ENCODE data around the gene FGGY.
"Not testable (repeated sequence)": the region's sequence is repeated elsewhere in the genome, so short reads cannot be mapped to it uniquely, and the experiment has no call there.

The FGGY gene

GRCh38 chr1:59487335-59488031 lies 190.6 kb downstream of the FGGY start:
- DNase-seq = no peak

DNA sequence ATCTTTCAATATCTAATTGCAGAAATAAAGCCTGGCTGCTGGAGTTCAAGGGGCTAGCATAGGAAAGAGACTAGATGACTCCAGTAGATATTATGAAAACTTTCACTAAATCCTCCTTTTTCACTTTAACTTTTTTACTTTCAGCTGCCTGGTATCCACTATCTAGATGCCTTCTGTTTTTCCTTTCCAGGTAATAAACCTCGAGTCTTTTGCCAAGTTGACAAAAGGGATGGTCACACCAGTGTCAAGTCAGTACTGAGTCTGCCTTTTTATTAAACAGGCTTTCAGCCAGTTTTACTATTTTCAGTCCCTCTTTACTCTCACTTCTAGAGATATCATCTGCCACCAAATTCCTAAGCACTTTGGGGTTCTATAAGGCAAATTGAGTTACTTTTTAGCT lies 195.6 kb downstream of the FGGY start:
- DNase-seq = no peak

DNA sequence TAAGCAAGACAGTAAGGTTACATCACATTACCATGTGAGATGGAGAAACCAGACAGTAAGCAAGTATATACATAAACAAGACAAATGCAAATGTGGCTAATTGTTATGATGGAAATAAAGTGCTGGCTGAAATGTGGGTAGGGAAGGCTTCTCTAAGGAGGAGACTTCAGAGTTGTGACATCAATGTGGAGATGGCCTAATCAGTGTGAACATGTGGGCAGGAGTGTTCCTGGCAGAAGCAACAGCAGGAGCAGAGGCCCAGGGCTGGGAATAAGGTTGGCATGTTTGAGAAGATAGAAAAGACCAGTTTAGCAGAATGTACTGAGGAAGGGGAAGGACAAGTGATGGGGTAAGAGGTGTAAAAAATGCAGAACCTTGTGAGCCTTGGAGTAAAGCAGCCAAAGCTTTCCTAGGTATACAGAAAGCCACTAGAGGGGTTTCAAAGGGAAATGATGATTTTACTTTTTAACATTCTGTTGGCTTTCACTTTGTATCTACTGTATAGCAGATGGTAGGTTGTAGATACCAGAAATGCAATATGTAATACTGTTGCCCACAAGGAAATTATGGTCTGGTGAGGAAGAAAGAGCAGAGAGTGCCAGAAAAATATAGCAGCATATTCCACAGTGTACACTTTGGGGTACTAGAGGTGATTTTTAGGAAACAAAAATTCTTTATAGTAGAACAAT lies 197.4 kb downstream of the FGGY start:
- peak; percentile 34 to 67 (median 61) for DNase-seq

DNA sequence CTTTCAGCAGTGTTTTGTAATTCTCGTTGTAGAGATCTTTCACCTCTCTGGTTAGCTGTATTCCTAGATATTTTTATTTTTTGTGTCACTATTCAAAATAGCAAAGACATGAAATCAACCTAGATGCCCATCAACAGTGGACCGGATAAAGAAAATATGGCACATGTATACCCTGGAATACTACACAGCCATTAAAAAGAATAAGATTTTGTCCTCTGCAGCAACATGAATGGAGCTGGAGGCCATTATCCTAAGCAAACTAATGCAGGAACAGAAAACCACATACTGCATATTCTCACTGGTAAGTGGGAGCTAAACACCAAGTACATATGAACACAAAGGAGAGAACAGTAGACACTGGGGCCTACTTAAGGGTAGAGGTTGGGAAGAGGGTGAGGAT lies 199.3 kb downstream of the FGGY start:
- DNase-seq = not testable (repeated sequence)

GRCh38 chr1:59497616-59498015 lies 200.7 kb downstream of the FGGY start:
- DNase-seq = no peak

DNA sequence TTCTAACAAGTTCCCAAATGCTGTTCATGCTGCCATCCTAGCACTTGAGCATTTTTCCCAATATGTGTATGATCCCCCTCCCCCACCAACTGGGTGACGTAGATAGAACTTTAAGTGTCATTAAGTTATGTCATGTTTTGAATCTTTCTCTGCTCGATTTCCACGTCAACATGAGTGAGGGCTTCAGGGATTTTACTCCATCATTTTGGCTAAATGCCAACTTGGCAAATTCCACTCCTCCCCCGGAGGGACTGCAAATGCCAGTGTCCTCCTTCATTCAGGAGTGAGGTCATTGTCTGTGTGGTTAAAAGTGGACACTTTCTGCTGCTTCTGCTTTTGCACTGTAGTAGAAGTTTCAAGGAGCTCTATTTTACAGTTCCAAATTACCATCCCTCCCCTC lies 201.7 kb downstream of the FGGY start:
- DNase-seq = peak; percentile 78 to 92 (median 86)

DNA sequence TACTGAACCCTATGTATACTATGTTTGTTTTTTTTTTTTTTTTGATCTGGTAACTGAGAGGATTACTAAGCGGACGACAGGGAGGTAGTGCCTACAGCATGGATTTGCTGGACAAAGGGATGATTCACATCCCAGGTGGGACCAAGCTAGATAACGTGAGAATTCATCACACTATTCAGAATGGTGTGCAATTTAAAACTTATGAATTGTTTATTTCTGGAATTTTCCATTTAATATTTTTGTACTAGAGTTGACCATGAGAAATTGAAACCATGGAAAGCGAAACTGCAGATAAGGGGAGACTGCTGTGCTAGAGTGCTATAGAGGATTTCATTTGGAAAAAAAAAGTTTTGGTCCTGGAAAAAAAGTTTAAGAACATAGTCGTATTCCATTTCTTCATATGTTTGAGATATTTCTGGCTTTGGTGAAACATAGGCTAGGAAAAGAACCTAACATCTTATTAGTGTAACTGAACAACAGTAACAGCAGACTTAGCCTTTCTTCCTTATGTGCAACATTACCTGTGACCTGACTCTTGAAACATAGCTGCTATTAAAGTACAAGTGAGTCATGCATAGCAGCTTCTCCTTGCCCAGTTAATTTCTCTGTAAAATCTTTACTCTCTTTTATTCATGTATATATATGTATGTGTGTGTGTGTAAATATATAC lies 202.5 kb downstream of the FGGY start:
- DNase-seq = no peak

GRCh38 chr1:59499943-59500569 lies 203.2 kb downstream of the FGGY start:
- no peak for DNase-seq

DNA sequence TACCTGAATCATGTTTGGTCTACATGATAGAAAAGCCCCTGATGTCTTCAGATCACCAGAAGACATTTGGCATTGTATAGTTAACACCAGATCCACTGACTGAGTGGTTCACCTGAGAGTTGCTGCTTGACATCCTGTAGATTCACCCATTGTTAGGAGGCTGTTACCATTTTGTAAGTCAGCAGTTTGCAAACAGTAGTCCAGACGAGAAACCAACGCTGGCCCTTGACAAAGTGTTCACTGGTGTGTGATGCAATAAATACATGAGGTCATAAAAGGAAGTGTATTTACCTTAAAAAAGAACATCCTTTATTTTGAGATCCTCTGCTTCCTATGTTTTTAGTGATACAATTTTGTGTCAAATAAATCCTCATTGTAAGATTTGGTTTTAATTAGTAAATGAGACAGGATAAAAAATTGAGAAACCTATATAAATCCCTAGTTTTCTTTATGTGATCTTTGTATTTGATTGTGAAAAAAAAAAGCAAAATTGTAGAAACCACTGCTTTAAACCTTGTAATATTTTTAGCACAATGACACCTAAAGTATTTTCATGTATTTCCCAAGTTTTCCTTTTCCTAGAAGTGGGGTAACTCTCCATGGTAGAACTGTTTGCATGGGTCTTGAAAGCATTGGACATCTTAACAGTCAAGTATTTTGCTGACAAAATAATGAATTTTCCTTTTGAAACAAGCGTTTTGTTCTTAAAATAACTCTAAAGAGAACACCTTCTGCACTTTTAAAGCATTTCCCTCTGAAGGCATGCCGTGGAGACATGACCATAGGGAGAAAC lies 204.3 kb downstream of the FGGY start:
- DNase-seq = peak; percentile 39 to 64 (median 54)

GRCh38 chr1:59502009-59502691 lies 205.3 kb downstream of the FGGY start:
- DNase-seq = peak in 3 of 4 experiments; percentile 11 to 24 (median 22)

DNA sequence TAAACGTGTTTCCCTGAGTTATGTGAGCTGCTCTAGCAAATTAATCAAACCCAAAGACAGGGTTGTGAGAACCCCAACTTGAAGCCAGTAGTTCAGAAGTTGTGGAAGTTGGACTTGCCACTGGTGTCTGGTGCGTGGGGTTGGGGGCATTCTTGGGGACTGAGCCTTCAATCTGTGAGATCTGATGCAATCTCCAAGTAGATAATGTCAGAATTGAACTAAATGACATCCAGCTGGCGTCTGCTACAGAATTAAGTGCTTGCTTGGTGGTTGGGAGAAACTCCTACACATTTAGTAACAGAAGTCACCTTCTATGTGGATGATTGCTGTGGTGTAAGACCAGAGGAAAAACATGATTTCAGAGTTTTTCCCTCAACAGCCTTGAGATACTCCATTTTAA lies 207.4 kb downstream of the FGGY start:
- no peak for DNase-seq

DNA sequence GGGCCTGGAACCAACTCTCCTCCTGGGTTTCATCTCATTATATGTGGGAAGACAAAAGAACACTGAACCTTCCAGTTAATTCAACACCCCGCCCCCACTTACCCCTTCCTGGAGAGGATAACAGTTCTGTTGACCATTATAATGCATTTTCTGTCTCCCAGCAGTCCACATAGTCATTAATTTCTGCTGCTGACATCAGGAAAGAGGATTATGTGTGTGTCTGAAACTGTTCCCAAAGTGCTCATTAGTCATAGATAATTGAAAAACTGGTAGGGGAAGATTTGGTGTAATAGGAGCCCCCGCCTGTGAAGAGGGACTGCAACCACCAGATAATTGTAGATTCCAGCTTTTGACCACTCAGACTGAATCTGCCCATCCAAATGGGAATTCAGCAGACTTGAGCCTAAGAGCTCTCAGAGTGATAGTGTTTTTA lies 208.7 kb downstream of the FGGY start:
- DNase-seq = no peak

DNA sequence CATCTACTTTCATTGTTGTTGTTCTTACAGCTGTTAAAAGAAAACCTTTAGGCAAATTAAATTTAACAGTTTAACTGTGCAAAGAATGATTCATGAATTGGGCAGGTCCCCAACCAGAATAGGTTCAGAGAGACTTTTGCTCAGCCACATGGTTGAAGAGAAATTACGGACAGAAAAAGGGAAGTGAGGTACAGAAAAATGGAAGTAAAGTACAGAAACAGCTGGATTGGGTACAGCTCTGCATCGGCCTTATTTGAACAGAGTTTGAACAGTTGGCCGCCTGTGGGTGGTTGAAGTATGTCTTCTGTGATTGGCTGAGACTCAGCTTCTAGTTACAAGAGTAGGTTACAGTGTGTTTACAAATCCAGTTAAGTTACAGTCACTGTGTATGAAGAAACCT lies 210.1 kb downstream of the FGGY start:
- DNase-seq = peak; percentile 75 to 88 (median 82)

GRCh38 chr1:59509341-59509875 lies 212.5 kb downstream of the FGGY start:
- DNase-seq = no peak

DNA sequence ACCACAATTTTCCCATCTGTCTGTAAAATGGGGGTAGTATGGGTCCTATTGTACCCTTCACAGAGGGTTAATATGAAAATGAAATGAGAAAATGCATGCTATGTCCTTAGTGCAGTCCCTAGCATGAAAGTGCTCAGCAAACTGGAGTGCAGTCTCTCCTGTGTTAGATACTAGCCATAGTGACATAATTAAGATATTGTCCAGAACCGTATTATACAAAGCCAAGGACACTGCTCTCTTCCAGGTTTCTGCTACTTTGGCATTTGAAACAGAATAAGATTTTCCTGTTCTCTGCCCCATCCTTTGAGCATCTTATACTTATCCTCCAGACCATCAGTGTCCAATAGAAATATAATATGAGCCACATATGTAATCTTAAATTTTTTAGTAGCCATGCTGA lies 213.4 kb downstream of the FGGY start:
- DNase-seq = no peak

DNA sequence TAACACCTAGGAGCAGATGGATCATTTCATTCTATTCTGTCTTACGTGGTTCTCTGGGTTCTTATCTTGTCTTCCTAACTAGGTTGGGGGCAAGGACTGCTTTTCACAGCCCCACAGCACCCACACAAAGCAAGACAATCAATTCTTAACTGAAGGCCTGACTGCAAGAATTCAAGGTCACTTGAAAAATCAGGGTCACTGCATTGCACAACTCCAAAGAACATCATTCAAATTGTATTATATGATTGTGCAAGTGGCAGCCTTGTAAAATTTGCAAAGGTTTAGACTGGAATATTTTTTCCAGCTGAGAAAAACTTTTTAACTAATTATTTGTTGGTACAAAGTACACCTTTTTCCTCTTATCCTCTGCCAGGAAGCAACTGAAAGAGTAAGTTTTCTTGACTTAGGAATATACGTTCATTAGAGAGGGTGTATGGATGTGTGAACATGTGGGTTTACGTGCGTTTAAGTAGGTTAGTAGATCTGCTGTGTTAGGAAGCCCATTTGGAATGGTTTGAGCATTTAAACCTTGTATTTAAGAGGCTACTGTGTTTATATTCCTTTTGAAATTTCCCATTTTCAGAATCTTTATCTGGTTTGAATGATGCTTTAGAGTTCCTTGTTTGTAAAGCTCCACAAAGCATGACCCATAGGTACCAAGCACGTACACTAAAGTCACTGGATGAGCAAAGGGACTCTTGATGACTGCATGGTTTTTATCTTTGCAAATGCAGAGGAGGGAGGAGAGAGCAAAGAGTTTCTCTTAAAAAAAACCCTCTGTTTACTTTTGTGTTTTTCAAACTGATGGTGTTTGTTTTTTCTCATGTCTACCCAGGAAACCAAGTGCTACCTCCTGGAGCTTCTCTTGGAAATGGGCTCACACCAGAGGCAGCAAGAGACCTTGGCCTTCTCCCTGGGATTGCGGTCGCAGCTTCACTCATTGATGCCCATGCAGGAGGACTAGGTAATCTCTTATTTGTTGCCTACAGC lies 214.9 kb downstream of the FGGY start:
- no peak for DNase-seq

DNA sequence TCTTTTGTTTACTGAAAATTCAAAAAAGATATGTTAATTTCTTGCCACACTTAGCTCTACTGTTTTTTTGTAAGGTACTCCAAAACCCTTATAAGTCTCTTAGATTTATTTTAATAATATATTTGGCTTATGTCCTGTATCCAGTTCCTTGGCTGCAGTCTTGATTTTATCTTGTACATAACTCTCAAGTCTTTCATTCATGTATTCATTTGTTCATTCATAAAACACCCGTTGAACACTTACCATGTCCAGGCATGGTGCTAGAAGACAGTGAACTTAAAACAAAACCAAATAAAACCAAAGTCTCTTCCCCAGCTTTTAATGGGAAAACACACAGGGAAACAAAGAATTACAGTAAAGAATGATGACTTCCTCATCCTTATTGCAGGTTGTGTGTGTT lies 215.8 kb downstream of the FGGY start:
- no peak for DNase-seq

DNA sequence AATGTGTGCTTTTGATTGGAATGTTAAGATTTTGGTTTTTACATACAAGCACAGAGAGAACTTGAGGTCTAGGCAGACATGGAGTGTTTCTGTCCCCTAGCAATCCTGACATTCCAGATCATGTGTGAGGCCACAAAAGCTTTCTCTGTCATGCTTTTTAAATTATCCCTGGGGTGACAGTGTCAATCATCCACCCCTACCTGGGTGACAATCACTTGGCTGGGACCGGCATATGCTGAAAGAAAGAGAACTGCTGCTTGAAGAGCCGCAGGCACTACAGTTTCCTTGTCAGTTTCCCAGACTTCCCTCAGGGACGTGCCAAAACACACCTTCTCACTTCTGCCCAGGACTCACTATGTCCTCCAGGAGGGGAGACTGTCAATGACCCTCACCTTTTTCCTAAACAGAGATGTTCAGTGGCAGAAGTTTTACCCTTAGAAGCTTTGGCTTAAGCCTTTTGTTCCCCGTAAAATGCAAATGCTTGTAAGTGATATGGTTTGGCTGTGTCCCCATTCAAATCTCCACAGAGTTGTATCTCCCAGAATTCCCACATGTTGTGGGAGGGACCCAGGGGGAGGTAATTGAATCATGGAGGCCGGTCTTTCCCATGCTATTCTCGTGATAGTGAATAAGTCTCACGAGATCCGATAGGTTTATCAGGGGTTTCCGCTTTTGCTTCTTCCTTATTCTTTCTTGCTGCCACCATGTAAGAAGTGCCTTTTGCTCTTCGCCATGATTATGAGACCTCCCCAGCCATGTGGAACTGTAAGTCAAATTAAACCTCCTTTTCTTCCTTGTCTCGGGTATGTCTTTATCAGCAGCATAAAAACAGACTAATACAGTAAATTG lies 217.4 kb downstream of the FGGY start:
- no peak for DNase-seq

- DNase-seq = no peak
These were observed 220.0 kb downstream of the FGGY start for GRCh38 chr1:59516881-59517280.

Data from suppressor macrophage (primary cell).